Urothelium cell line (cell line): ENCODE measurements around the gene PLCE1.
"Not testable (repeated sequence)": the region's sequence is repeated elsewhere in the genome, so short reads cannot be mapped to it uniquely, and the experiment has no call there.

Experiments used
- DNase-seq: peaks from one replicate; pipeline ENCODE4 v3.0.0; 2011; ENCODE audit warnings: low spot score, mixed read lengths
- FAIRE-seq: peaks from 2 replicates; lab custom pipeline; 2011; peaks lifted over from hg19 to GRCh38; lab: Jason Lieb, UNC

The PLCE1 gene

DNA sequence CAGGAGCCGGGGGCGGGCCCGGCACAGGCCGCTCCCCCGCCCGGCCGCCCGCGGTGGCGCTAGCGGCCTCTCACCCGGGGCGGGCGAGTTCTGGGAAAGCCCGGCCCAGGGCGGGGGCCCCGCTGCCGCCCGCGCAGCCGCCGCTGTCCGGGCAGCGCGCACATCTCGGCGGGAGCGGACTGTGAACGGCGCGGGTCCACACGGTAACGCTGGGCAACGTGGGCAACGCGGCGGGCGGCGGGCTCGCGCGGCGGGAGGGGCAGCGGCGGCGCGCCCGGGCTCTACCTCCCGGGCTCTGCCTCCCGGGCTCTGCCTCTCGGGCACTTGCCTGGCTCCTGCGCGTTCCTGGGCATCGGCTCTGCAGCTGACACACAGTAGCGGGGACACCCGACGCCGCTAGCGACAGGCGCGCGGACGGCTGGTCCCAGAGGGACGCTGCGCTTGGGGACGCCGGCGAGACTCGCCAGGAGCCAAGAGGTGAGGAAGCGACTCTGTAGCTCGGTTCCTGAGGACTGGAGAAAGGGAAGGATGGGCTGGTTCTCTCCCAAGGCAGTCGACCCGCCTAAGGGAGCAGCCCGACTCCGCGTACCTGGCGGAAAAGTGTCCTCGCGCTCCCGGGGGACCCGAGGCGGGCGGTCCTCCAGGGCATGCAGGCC is at the start of gene PLCE1:
TSS of gene PLCE1 (plus strand) at position 150 of the 656 bp plus-strand sequence. CDS start 37,116 bp downstream, outside the sequence.
- peak; percentile 79 for DNase-seq
- no peak for FAIRE-seq

DNA sequence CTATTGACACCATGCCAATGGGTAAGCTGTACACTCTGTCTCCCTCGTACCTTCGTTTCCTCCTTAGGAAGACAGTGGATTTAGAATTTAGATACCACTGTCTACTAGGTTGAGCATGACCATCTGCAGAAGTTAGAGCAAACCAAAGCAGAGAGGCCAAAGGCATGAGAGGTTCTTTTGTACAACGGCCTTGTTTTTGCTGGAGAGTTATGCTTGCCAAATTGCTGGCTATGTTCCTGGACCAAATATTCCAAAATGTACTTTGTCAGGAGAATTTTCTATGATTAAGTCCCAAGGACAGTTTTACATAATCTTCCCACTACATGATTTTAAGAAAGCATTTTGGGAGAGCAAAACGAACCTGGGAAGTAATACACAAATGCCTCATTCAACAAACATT is 47.9 kb upstream of the PLCE1 start:
- no peak for DNase-seq
- no peak for FAIRE-seq

- DNase-seq (peak; percentile 71), FAIRE-seq (peak; percentile 53)
These were observed 46.7 kb upstream of the PLCE1 start for GRCh38 chr10:93947055-93947454.

GRCh38 chr10:93947524-93947923 is 46.2 kb upstream of the PLCE1 start:
- peak; percentile 11 for DNase-seq

GRCh38 chr10:93951905-93952304 is 41.8 kb upstream of the PLCE1 start:
- FAIRE-seq (no peak), DNase-seq (no peak)

More at GRCh38 chr10:93947524-93947923, 46.2 kb upstream of the PLCE1 start:
- no peak for FAIRE-seq

DNA sequence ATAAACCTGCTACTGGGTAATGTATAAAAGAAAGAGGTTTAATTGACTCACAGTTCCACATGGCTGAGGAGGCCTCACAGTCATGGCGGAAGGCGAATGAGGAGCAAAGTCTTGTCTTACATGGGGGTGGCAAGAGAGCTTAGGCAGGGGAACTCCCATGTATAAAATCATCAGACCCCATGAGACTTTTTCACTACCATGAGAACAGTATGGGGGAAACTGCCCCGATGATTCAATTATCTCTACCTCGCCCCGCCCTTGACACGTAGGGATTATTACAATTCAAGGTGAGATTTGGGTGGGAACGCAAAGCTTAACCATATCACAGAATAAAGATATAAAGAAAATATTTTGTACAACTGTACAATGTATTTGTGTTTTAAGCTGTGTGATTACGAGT is 39.4 kb upstream of the PLCE1 start:
- no peak for DNase-seq
- no peak for FAIRE-seq

DNA sequence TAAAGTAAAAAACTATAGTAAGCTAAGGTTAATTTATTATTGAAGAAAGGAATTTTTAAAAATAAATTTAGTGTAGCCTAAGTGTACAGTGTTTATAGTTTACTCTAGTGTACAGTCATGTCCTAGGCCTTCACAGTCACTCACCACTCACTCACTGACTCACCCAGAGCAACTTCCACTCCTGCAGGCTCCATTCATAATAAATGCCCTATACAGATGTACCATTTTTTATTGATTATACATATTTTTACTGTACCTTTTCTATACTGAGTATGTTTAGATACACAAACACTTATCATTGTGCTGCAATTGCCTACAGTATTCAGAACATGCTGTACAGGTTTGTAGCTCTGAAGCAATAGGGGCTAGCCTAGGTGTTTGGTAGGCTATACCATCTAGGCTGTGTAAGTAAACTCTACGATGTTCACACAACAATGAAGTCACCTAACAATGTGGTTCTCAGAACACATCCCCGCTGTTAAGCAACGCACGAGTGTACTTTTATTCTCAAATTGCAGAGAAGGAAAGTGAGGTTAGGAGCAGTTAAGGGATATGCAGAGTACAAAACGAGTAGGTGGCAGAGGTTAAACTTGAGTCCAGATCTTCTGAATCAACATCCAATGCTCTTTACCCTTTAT is 38.9 kb upstream of the PLCE1 start:
- no peak for FAIRE-seq
- no peak for DNase-seq

DNA sequence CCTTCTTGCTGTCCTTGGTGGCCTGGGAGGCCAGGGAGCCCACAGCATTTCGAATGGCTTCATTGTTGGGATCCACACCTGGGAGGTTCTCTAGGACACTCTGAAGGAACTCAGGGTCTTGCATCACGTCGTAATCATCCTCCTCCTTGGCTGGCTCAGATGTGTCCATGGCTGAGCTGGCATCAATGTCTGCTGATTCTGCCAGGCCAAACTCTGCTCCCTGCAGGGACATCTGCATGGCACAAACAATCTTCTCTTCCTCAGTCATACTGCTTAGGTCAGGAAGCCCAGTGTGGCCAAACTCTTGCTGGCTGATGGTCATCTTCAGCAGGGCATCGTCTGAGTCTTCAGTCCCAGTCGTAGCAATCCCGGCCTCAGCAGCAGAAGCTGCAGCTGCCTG is 34.9 kb upstream of the PLCE1 start:
- no peak for FAIRE-seq
- DNase-seq: no peak

DNA sequence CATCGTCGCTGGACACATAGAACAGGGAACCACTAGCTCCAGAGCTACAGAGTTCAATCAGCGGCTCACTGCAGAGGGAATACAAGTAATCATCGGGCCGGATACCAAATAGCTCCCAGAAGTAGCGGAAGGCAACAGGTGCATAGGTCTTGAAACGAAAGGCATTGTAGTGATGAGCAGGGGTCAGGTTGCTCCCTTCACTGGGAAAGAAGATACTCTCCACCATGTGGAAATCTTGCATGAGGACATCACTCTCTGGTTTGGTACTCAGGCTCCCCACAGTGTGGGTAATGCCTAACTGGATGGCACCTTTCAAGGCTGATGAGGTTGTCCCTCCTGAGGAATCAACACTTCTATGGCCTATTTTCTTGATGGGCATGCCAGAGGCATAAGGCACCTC is 32.7 kb upstream of the PLCE1 start:
- DNase-seq, FAIRE-seq: not testable (repeated sequence)

DNA sequence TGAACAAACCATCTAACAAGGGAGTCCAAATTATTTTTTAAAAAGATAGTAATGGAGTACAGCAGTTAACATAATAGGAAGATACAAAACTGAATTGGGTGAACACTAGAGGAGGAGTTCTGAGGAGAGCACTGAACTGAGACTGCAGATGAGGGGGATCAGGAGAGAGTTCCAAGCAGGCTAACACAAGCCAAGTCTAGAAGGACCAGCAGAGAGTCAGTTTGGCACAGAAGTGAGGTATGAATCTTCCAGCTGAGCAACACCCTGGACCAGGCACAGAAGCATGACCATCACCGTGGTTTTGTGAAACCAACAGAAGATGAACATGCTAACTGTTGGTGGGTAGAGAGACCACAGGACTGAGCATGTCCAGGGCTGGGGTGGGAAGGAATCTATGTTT is 30.8 kb upstream of the PLCE1 start:
- no peak for DNase-seq
- FAIRE-seq: no peak

- no peak for FAIRE-seq
- no peak for DNase-seq
These were observed 30.3 kb upstream of the PLCE1 start for GRCh38 chr10:93963434-93963833.

GRCh38 chr10:93965911-93966310 is 27.8 kb upstream of the PLCE1 start:
- no peak for FAIRE-seq
- no peak for DNase-seq

DNA sequence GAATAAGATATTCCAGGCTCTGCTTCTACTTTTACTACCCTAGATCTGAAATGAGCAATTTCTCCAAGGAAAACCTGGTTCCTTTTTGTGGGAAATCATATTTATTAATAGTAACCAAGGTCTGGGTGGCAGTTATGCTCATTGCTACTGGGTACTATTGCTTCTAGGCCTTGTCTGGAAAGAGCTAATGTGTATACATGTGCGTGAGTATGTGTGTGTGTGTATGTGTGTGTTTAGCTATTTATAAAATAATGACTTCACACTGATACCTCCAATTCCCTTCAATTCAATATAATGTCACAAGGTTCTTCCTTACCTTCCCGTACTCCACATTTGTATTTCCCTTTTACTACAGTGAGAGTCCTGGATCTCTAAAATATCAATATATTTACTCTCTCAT is 26.0 kb upstream of the PLCE1 start:
- FAIRE-seq: no peak

DNA sequence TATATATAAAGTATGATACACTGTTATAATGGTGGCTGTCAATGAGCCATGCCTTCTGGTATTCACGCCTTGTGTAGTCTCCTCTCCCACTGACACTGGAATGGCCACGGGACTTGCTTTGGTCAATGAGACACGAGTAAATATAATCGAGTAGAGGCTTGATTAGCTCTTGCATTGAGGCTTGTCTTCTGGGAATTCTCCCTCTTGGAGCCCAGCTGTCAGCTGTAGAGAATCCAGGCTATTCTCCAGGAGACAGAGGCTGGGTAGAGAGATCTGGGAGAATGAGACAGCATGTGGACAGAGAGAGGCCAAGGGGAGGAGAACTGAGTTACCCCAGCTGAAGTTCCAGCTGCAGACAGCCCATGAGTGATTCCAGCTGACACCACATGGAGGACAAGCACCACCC is 25.2 kb upstream of the PLCE1 start:
- no peak for DNase-seq
- peak; percentile 13 for FAIRE-seq

More for the DNA sequence above, 26.0 kb upstream of the PLCE1 start:
- DNase-seq: no peak

DNA sequence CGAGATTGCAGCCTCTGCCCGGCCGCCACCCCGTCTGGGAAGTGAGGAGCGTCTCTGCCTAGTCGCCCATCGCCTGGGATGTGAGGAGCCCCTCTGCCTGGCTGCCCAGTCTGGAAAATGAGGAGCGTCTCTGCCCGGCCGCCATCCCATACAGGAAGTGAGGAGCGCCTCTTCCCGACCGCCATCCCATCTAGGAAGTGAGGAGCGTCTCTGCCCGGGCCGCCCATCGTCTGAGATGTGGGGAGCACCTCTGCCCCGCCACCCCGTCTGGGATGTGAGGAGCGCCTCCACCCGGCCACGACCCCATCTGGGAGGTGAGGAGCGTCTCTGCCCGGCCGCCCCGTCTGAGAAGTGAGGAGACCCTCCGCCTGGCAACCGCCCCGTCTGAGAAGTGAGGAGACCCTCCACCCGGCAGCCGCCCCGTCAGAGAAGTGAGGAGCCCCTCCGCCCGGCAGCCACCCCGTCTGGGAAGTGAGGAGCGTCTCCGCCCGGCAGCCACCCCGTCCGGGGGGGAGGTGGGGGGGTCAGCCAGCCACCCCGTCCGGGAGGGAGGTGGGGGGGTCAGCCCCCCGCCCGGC is 23.2 kb upstream of the PLCE1 start:
- not testable (repeated sequence) for FAIRE-seq, DNase-seq

DNA sequence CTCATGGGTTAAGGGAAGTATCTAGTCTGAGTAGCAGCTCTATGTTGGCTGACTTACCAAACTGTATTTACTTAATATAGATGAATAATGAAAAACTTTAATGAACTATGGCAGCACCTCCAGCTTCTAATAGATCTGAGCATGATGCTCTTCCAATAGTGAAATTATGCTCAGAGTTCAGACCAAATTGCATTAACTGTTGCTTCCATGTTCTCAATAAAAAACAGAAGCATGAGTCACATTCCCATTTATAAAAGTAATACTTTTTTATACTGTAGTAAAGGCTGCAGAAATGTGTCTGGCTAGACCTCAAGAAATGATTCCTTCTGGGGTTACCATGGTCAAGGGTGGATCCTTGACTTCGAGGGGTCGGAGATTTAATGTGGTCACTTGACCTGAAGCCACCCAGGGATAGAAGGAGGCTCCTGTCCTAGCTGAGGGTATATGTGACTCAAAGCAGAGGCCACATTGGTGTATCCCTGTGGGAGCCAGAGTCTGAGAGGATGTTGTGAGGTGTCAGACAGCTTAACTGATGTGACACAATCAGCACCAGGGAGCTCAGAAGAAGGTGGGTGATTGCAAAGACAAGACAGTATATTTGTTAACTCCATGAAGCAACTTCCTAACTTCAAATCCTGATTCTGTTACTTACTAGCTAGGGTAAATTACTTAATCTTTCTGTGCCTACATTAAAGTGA is 19.8 kb upstream of the PLCE1 start:
- FAIRE-seq (no peak), DNase-seq (no peak)

DNA sequence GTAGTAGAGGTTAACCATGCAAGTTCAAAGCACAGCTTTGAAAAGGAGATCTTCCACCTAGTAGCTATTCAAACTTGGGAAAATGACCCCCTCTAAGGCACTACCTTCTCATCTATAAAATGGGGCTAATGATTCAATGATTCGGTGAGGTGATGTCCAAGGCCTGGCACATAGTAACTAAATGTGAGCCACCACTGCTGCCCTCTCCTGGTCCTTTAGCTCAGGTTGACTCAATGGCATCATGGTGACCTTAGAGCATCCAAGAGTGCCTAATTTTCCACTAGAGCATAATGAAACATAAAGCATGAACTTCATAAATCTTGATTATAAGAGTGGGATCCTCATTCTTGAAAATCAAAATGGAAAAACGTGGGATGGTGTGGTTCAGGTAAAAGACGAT is 16.3 kb upstream of the PLCE1 start:
- DNase-seq (no peak), FAIRE-seq (peak; percentile 13)

- DNase-seq: no peak
- no peak for FAIRE-seq
These were observed 13.2 kb upstream of the PLCE1 start for GRCh38 chr10:93980486-93980885.

GRCh38 chr10:93991114-93991513 is 2.6 kb upstream of the PLCE1 start:
- DNase-seq: peak; percentile 18
- FAIRE-seq: no peak

GRCh38 chr10:93991596-93992284 is 2.0 kb upstream of the PLCE1 start:
- FAIRE-seq (peak; percentile 61), DNase-seq (peak; percentile 87)
